Smooth muscle cell of the coronary artery (primary cell): Measurements from ENCODE around the gene MMP7. TPM values are rescaled to one million over a fixed set of nuclear protein-coding genes. Genes with fewer than 3 reads are reported as not detected.

Source experiments
- total RNA-seq: library from RNA; depleted of rRNA; stranded (reverse); fragments of >200 nt; gene quantifications from 2 replicates; pipeline ENCODE4 v1.2.3, GENCODE V29; 2014; ENCODE audit warnings: low replicate concordance

Gene MMP7
- not detected in 2 replicates for total RNA-seq

DNA sequence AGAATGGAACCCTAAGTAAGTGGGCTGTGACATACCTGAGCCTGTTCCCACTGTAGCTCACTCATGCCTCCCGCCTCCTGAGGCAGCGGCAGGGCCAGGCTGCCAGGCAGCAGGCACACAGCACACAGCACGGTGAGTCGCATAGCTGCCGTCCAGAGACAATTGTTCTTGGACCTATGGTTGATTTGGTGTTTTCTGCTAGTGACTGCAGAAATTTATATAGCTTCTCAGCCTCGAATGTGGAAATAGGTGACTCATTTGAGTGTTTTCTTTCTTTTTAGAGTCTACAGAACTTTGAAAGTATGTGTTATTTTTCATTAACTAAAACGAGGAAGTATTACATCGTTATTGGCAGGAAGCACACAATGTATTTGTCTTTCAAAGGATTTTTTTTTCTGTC is at the start of gene MMP7:
Gene MMP7 (minus strand): TSS at position 190 of the 400 bp plus-strand sequence. CDS start 47 bp downstream, at position 143.

Other genes with a start within 250 kb of the MMP7 start
- 0.23 and 0.47 TPM in 2 replicates for gene BIRC3, start 213.3 kb downstream of the MMP7 start, total RNA-seq
- 26.1 and 40.4 TPM in 2 replicates for gene BIRC2, start 183.5 kb downstream of the MMP7 start, total RNA-seq
- gene TMEM123, start 78.0 kb downstream of the MMP7 start, total RNA-seq: 60.4 and 86.6 TPM in 2 replicates
- gene MMP20, start 94.6 kb upstream of the MMP7 start, total RNA-seq: not detected in 2 replicates
- 1.3 TPM in 1 of 2 replicates, not detected in the other for gene MMP27, start 175.0 kb upstream of the MMP7 start, total RNA-seq
- not detected in 2 replicates for gene MMP8, start 194.2 kb upstream of the MMP7 start, total RNA-seq
- 0.35 and 3.2 TPM in 2 replicates for gene MMP10, start 249.9 kb upstream of the MMP7 start, total RNA-seq